Natural killer cell (primary cell): ENCODE results near the gene TMC5. TPM values are rescaled to one million over a fixed set of nuclear protein-coding genes. Genes with fewer than 3 reads are reported as not detected.
"Not testable (repeated sequence)": the region's sequence is repeated elsewhere in the genome, so short reads cannot be mapped to it uniquely, and the experiment has no call there.

Experiments used
- ATAC-seq, 3 donors: fragments of 150-1000 bp in 2 of 3; fragments of 200-7000 bp in 1 of 3; cut with Tn5 transposase; 1 replicate in 1 of 3; 2 replicates in 2 of 3; pipeline ENCODE4 v1.10.0; 2021; ENCODE audit warnings: mild to moderate bottlenecking in 2 of 3, moderate library complexity in 2 of 3
- DNase-seq, 2 donors: peaks; one replicate each; pipeline versions ENCODE4 v3.0.0 to v3.0.0-alpha.2; 2013 to 2021; ENCODE audit warnings: mixed read lengths in 1 of 2
- H3K27ac ChIP-seq: one replicate; pipeline ENCODE4 v1.5.1; 2013; ENCODE audit warnings: mild to moderate bottlenecking, low read length
- H3K27me3 ChIP-seq: one replicate; pipeline ENCODE4 v1.6.1; 2013; ENCODE audit warnings: low read length; ENCODE audit not compliant: control insufficient read depth, insufficient read depth
- H3K36me3 ChIP-seq: one replicate; pipeline ENCODE4 v1.6.1; 2013; ENCODE audit warnings: low read length; ENCODE audit not compliant: control insufficient read depth, insufficient read depth
- H3K4me1 ChIP-seq: one replicate; pipeline ENCODE4 v1.6.1; 2013; ENCODE audit warnings: low read length; ENCODE audit not compliant: control insufficient read depth, insufficient read depth
- H3K4me3 ChIP-seq: one replicate; pipeline ENCODE4 v1.5.1; 2013; ENCODE audit warnings: low read length
- H3K9me3 ChIP-seq: one replicate; pipeline ENCODE4 v1.6.1; 2013; ENCODE audit warnings: low read length; ENCODE audit not compliant: control insufficient read depth, insufficient read depth
- H3K27ac Mint-ChIP-seq, 2 donors: one replicate each; pipeline ENCODE4 v1.8.0; 2022; ENCODE audit warnings: mild to moderate bottlenecking in 2 of 2, mixed read lengths in 2 of 2, moderate library complexity in 1 of 2
- H3K27me3 Mint-ChIP-seq, 2 donors: one replicate each; pipeline ENCODE4 v1.8.0; 2022; ENCODE audit warnings: low read depth in 2 of 2, mixed read lengths in 2 of 2
- H3K36me3 Mint-ChIP-seq: one replicate; pipeline ENCODE4 v1.8.0; 2022; ENCODE audit warnings: mixed read lengths
- H3K4me1 Mint-ChIP-seq, 2 donors: one replicate each; pipeline ENCODE4 v1.8.0; 2022; ENCODE audit warnings: mixed read lengths in 2 of 2
- H3K4me3 Mint-ChIP-seq: one replicate; pipeline ENCODE4 v1.8.0; 2022; ENCODE audit warnings: mild to moderate bottlenecking, moderate library complexity, mixed read lengths
- H3K9me3 Mint-ChIP-seq, 2 donors: one replicate each; pipeline ENCODE4 v1.8.0; 2022; ENCODE audit warnings: mixed read lengths in 2 of 2
- WGBS: methylation state at CpG from one replicate; pipeline ENCODE4 v1.1.7; 2013; ENCODE audit warnings: missing lambda C conversion rate; ENCODE audit not compliant: insufficient coverage; 5-methylcytosine and 5-hydroxymethylcytosine counted together
- intact Hi-C: fragments of 100-400 bp; cut with micrococcal nuclease; formaldehyde crosslinking; loops from one replicate; pipeline ENCODE4 v1.14.2; 2022
- total RNA-seq, 4 donors: library from RNA; stranded (reverse); fragments of 120-200 nt in 1 of 4; gene quantifications; one replicate each; pipeline versions ENCODE4 v1.2.3 to v1.2.4, GENCODE V29; 2013 to 2022
- TF ChIP-seq, protein P1 (sequence below): fragments of 200-600 bp; IDR thresholded peaks from one replicate; pipeline ENCODE4 v1.8.0; 2022; ENCODE audit warnings: antibody characterized with exemption

The TMC5 gene
- total RNA-seq, 3 donors from 2014 or later (not counting 1 experiment from before 2014, with no cell fraction given), result not detected

DNA sequence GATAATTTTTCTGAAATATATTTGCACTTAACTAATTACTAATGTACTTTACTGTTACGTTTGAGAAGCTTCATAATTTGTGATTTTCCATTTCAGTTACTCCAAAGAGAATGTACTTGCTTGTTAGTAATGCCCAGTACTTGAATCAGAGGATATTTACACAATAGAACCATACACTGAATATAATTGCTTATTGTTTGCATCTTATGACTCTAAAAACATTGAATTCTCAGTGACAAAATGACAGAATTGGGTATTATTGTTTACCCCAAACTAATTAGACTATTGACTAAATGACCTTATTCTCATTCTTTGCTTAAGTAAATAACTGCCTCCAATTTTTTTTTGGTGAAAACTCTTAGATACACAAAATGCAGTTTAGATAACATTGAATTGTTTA lies 114.9 kb downstream of the TMC5 start:
- H3K4me1 Mint-ChIP-seq, result no peaks in the 10 kb centered on the region
- TF ChIP-seq, protein P1, sequence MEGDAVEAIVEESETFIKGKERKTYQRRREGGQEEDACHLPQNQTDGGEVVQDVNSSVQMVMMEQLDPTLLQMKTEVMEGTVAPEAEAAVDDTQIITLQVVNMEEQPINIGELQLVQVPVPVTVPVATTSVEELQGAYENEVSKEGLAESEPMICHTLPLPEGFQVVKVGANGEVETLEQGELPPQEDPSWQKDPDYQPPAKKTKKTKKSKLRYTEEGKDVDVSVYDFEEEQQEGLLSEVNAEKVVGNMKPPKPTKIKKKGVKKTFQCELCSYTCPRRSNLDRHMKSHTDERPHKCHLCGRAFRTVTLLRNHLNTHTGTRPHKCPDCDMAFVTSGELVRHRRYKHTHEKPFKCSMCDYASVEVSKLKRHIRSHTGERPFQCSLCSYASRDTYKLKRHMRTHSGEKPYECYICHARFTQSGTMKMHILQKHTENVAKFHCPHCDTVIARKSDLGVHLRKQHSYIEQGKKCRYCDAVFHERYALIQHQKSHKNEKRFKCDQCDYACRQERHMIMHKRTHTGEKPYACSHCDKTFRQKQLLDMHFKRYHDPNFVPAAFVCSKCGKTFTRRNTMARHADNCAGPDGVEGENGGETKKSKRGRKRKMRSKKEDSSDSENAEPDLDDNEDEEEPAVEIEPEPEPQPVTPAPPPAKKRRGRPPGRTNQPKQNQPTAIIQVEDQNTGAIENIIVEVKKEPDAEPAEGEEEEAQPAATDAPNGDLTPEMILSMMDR, result no peak
- no peak overlapping the region for H3K4me3 Mint-ChIP-seq
- no peak for DNase-seq
- H3K27me3 Mint-ChIP-seq, result no peaks in the 10 kb centered on the region
- Histone ChIP-seq H3K36me3 (peaks cover 22% of the 10 kb centered on the region), H3K27me3 (no peaks in the 10 kb centered on the region), H3K4me1 (no peaks in the 10 kb centered on the region), H3K27ac (no peak overlapping the region), H3K4me3 (no peak overlapping the region), H3K9me3 (no peaks in the 10 kb centered on the region)
- peaks cover 12% of the 10 kb centered on the region for H3K36me3 Mint-ChIP-seq
- H3K27ac Mint-ChIP-seq, result no peak overlapping the region
- ATAC-seq, result no peak
- H3K9me3 Mint-ChIP-seq, result no peaks in the 10 kb centered on the region
- whole genome bisulfite sequencing, result no CpG with 5 or more reads among the region's 1 CpG
- intact Hi-C loops, result no loop called here

DNA sequence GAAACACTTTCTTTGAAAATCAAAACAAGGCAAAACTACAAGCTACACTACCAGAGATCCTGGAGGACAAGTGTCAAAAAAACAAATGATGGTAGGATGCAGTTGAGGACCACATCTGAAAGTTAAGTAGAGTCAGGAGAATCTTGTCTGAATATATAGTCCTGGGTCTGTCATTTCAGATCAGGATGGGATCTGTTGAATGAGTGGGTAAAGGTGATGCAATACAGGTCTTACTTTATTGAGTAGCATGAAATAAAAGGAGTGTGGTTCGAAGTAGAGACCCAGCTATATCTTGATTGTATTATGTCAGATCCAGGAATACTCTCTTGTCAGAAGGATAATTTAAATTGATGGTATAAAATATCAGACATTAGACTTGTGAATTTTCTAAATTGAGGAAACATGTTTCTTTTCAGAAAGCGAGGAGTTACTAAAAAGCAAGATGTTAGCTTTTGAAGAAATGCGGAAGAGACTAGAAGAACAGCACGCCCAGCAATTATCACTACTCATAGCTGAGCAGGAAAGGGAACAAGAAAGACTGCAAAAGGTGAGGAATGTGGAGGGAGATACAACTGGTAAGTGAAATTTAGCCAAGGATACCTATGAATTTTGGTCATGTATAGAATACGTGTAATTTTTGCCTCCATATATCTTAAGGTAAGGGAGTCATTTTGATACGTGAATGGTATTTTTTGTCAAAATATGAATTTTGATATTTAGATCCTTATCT lies 122.7 kb downstream of the TMC5 start:
- Mint-ChIP-seq H3K36me3 (peaks cover 12% of the 10 kb centered on the region), H3K4me1 (no peaks in the 10 kb centered on the region), H3K9me3 (peaks cover 0 to 2% of the 10 kb centered on the region in 2 donors), H3K27ac (no peak overlapping the region), H3K27me3 (no peaks in the 10 kb centered on the region), H3K4me3 (no peak overlapping the region)
- WGBS, result 95% methylated on average over 5 of the region's 6 CpGs
- DNase-seq (no peak), ATAC-seq (no peak)
- Histone ChIP-seq H3K4me1 (no peaks in the 10 kb centered on the region), H3K4me3 (no peak overlapping the region), H3K27ac (no peak overlapping the region), H3K36me3 (peaks cover 46% of the 10 kb centered on the region), H3K27me3 (no peaks in the 10 kb centered on the region), H3K9me3 (no peaks in the 10 kb centered on the region)
- TF ChIP-seq, protein P1, result no peak
- intact Hi-C loops, result no loop called here

DNA sequence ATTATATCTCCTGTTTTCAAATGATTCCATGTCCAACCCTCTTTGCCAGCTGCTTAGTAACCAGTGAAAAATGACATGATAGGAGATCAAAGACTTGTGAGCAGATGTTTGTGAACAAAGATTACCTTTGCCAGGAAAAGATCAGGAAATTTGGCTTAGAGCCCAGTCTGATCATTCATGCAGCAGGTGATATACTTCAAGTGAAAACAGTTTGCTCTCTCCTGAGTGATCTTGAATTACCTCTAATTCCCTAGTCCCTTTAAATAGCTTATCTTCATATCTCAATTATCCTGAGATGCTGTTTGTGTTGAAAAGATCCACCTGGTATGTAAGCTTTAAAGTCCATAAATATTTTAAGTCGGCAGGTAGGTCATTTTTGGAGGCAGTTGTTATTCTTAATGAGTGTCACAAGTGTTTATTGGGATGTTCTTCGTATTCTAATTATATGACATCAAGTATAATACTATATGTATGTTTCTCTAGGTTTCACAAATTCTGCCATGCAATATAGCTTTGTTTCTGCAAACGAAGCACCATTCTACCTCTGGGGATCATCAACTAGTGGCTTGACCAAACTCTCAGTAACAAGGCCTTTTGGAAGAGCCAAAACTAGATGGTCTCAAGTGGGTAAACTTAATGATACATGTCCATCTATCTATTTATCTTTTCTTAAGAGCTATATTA lies 124.6 kb downstream of the TMC5 start:
- H3K27me3 Mint-ChIP-seq, result no peaks in the 10 kb centered on the region
- H3K4me1 Mint-ChIP-seq, result no peaks in the 10 kb centered on the region
- DNase-seq (no peak), ATAC-seq (no peak)
- H3K9me3 ChIP-seq, result no peaks in the 10 kb centered on the region
- 92% methylated on average over 1 of the region's 3 CpGs for WGBS
- peaks cover 37% of the 10 kb centered on the region for H3K36me3 ChIP-seq
- H3K9me3 Mint-ChIP-seq, result peaks cover 0 to 2% of the 10 kb centered on the region in 2 donors
- no peaks in the 10 kb centered on the region for H3K27me3 ChIP-seq
- no peak overlapping the region for H3K27ac ChIP-seq
- no peak overlapping the region for H3K4me3 ChIP-seq
- no peak overlapping the region for H3K4me3 Mint-ChIP-seq
- peaks cover 12% of the 10 kb centered on the region for H3K36me3 Mint-ChIP-seq
- intact Hi-C loops, result no loop called here
- H3K27ac Mint-ChIP-seq, result no peak overlapping the region
- TF ChIP-seq, protein P1, result no peak
- H3K4me1 ChIP-seq, result no peaks in the 10 kb centered on the region

DNA sequence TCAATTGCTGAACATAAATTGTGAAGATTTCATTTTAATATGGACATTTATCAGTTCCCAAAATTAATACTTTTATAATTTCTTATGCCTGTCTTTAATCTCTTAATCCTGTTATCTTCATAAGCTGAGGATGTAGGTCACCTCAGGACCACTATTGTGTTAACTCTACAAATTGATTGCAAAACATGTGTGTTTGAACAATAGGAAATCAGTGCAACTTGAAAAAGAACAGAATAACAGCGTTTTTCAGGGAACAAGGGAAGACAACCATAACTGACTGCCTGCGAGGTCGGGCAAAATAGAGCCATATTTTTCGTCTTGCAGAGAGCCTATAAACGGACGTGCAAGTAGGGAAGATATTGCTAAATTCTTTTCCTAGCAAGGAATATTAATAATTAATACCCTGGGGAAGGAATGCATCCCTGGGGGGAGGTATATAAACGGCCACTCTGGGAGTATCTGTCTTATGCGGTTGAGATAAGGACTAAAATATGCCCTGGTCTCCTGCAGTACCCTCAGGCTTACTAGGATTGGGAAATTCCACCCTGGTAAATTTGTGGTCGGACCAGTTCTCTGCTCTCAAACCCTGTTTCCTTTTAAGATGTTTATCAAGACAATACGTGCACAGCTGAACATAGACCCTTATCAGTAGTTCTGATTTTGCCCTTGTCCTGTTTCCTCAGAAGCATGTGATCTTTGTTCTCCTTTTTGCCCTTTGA lies 125.8 kb downstream of the TMC5 start:
- H3K4me1 Mint-ChIP-seq, H3K9me3 Mint-ChIP-seq, DNase-seq, ATAC-seq, intact Hi-C loops, H3K27ac ChIP-seq, H3K27me3 Mint-ChIP-seq, H3K27ac Mint-ChIP-seq, H3K4me1 ChIP-seq, H3K4me3 ChIP-seq, H3K27me3 ChIP-seq, H3K4me3 Mint-ChIP-seq, H3K9me3 ChIP-seq: not testable (repeated sequence)
- H3K36me3 ChIP-seq, result peaks cover 33% of the 10 kb centered on the region
- H3K36me3 Mint-ChIP-seq, result peaks cover 12% of the 10 kb centered on the region
- 83% methylated on average over 8 of the region's 10 CpGs for WGBS
